Heart left ventricle (tissue), 13 donors: Measurements from ENCODE around the gene PATJ.

ENCODE experiments used
- POLR2A ChIP-seq, 2 donors: fragments of 450-650 bp; IDR thresholded peaks; one replicate each; pipeline ENCODE4 v1.6.1; 2017; ENCODE audit warnings: antibody characterized with exemption in 2 of 2, mild to moderate bottlenecking in 2 of 2, moderate library complexity in 2 of 2
- TF ChIP-seq, protein P1 (sequence below), 12 donors: fragments of 200-600 bp; sonication (generic) in 4 of 12; IDR thresholded peaks; one replicate each; pipeline versions ENCODE4 v1.5.0 to v1.8.0; 2018 to 2022; ENCODE audit warnings: antibody characterized with exemption in 12 of 12, mild to moderate bottlenecking in 5 of 12
- donor health status: ischemic (EF 13 %, LVEDD 7.1; RV severe dilation, severe dysfunction).
- donor health status: DM: no; HTN: yes; CAD: no.
- donor health status: DM: no; HTN: no; CAD: no.
- donor health status: ischemic (EF 25% LVEDD 6.9; RV normal size, moderate dysfunction).
- donor health status: ischemic (EF 25% LVEDD 5.7; RV mildly dilated, moderate dysfunction).
- donor health status: ischemic (EF 35%, LVEDD 5.7; RV mildly dilated, moderate dysfunction).
- donor health status: nonischemic (EF 11% LVEDD 7.7; RV severe dilation, severe dysfunction).
- donor health status: DM: yes; HTN: yes; CAD: no.
- donor health status: PGD.
- donor health status: ischemic (EF 29% LVEDD 5.4; RV normal size, mild dysfunction).
- donor health status: nonischemic (EF 23%, LVEDD 6.1; RV moderate dilation, normal function).

GRCh38 chr1:62076286-62076685 is 334.0 kb downstream of the PATJ start:
- TF ChIP-seq, protein P1, sequence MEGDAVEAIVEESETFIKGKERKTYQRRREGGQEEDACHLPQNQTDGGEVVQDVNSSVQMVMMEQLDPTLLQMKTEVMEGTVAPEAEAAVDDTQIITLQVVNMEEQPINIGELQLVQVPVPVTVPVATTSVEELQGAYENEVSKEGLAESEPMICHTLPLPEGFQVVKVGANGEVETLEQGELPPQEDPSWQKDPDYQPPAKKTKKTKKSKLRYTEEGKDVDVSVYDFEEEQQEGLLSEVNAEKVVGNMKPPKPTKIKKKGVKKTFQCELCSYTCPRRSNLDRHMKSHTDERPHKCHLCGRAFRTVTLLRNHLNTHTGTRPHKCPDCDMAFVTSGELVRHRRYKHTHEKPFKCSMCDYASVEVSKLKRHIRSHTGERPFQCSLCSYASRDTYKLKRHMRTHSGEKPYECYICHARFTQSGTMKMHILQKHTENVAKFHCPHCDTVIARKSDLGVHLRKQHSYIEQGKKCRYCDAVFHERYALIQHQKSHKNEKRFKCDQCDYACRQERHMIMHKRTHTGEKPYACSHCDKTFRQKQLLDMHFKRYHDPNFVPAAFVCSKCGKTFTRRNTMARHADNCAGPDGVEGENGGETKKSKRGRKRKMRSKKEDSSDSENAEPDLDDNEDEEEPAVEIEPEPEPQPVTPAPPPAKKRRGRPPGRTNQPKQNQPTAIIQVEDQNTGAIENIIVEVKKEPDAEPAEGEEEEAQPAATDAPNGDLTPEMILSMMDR (IDR thresholded peaks at IDR 0.05): no peak
- TF ChIP-seq POLR2A (IDR thresholded peaks at IDR 0.05): no peak
